A549 (cell line): ENCODE measurements around the gene SYTL3. TPM values are rescaled to one million over a fixed set of nuclear protein-coding genes. Genes with fewer than 3 reads are reported as not detected.
"Not testable (repeated sequence)": the region's sequence is repeated elsewhere in the genome, so short reads cannot be mapped to it uniquely, and the experiment has no call there.

Experiments used
- ATAC-seq, 2 experiments: fragments of 200-7000 bp in 1 of 2; fragments of >200 bp in 1 of 2; cut with Nextera tagmentation in 1 of 2; cut with Tn5 transposase in 1 of 2; 3 replicates each; pipeline versions ENCODE4 v1.8.0 to v1.9.1; 2018 to 2020; ENCODE audit warnings: mild to moderate bottlenecking in 1 of 2, moderate library complexity in 1 of 2
- CTCF ChIA-PET: fragments of 300-600 bp; sonication (Branson Sonifier 250); formaldehyde crosslinking; extraction: SDS; loops from one replicate; lab custom pipeline; 2021; ENCODE audit warnings: antibody characterized with exemption, inconsistent platforms; lab: Yijun Ruan, JAX
- POLR2A ChIA-PET: fragments of 350-600 bp; formaldehyde crosslinking; extraction: SDS; loops from one replicate; lab custom pipeline; 2021; ENCODE audit warnings: antibody characterized with exemption, inconsistent platforms; lab: Yijun Ruan, JAX
- DNase-seq, 2 experiments: peaks; one replicate each; pipeline versions ENCODE4 v3.0.0 to v3.0.0-alpha.2; 2011 to 2016; ENCODE audit warnings: low read depth in 1 of 2, low spot score in 1 of 2
- FAIRE-seq: peaks from 2 replicates; lab custom pipeline; 2011; peaks lifted over from hg19 to GRCh38; lab: Jason Lieb, UNC
- H3K27ac ChIP-seq, 2 experiments: fragments of >200 bp; sonication (Bioruptor Twin); formaldehyde crosslinking; 3 replicates each; pipeline ENCODE4 v1.5.1; 2016 to 2017
- H3K4me1 ChIP-seq: fragments of >200 bp; sonication (Bioruptor Twin); formaldehyde crosslinking; 3 replicates; pipeline ENCODE4 v1.6.1; 2016
- H3K4me2 ChIP-seq: fragments of >200 bp; sonication (Bioruptor Twin); formaldehyde crosslinking; 3 replicates; pipeline ENCODE4 v1.6.1; 2016
- H3K4me3 ChIP-seq: fragments of >200 bp; sonication (Bioruptor Twin); formaldehyde crosslinking; 3 replicates; pipeline ENCODE4 v1.5.1; 2016
- H3K9me3 ChIP-seq: fragments of >200 bp; sonication (Bioruptor Twin); formaldehyde crosslinking; 3 replicates; pipeline ENCODE4 v1.6.1; 2016
- ATOH8 ChIP-seq: fragments of 250-450 bp; sonication (Bioruptor Pico); IDR thresholded peaks from 2 replicates; pipeline ENCODE4 v1.5.0; 2020; ENCODE audit warnings: low read depth, mild to moderate bottlenecking, moderate library complexity
- CEBPB ChIP-seq, 2 experiments: fragments of >200 bp in 1 of 2; sonication (Bioruptor Twin) in 1 of 2; formaldehyde crosslinking in 1 of 2; IDR thresholded peaks; 2 replicates each; pipeline ENCODE4 v1.6.1; 2012 to 2016
- CHD2 ChIP-seq: fragments of 150-350 bp; IDR thresholded peaks from 2 replicates; pipeline ENCODE4 v1.6.1; 2014; ENCODE audit warnings: low read length; ENCODE audit not compliant: partially characterized antibody
- CHD4 ChIP-seq: fragments of 200-600 bp; sonication (generic); IDR thresholded peaks from 2 replicates; pipeline ENCODE4 v1.6.1; 2016; ENCODE audit warnings: antibody characterized with exemption, mild to moderate bottlenecking, borderline replicate concordance
- EHMT2 ChIP-seq: fragments of 200-600 bp; sonication (generic); IDR thresholded peaks from 2 replicates; pipeline ENCODE4 v1.6.1; 2016; ENCODE audit warnings: antibody characterized with exemption, low read depth, mild to moderate bottlenecking, moderate library complexity
- EP300 ChIP-seq, 2 experiments: fragments of >200 bp; sonication (Bioruptor Twin); formaldehyde crosslinking; IDR thresholded peaks; 2 replicates in 1 of 2; 3 replicates in 1 of 2; pipeline ENCODE4 v1.6.1; 2016 to 2017
- FOXS1 ChIP-seq: fragments of 250-450 bp; sonication (Bioruptor Pico); IDR thresholded peaks from 2 replicates; pipeline ENCODE4 v1.5.0; 2020; ENCODE audit warnings: mild to moderate bottlenecking, moderate library complexity
- GATA3 ChIP-seq: IDR thresholded peaks from 2 replicates; pipeline ENCODE4 v1.6.1; 2012; ENCODE audit warnings: borderline replicate concordance
- HDAC2 ChIP-seq: fragments of 200-600 bp; sonication (generic); IDR thresholded peaks from 2 replicates; pipeline ENCODE4 v1.6.1; 2016
- HEYL ChIP-seq: fragments of 250-450 bp; sonication (Bioruptor Pico); IDR thresholded peaks from 2 replicates; pipeline ENCODE4 v1.8.0; 2021; ENCODE audit warnings: mild to moderate bottlenecking, moderate library complexity
- HMGXB4 ChIP-seq: fragments of 250-450 bp; sonication (Bioruptor Pico); IDR thresholded peaks from 2 replicates; pipeline ENCODE4 v1.5.0; 2021; ENCODE audit warnings: mild to moderate bottlenecking, moderate library complexity, borderline replicate concordance
- HOXA7 ChIP-seq: fragments of 250-450 bp; sonication (Bioruptor Pico); IDR thresholded peaks from 2 replicates; pipeline ENCODE4 v1.5.0; 2020; ENCODE audit warnings: mild to moderate bottlenecking, moderate library complexity
- KDM1A ChIP-seq: fragments of 200-600 bp; sonication (generic); IDR thresholded peaks from 2 replicates; pipeline ENCODE4 v1.6.1; 2016; ENCODE audit warnings: low read depth, mild to moderate bottlenecking
- NFE2L2 ChIP-seq: fragments of 150-350 bp; conservative IDR thresholded peaks from 2 replicates; pipeline ENCODE4 v1.6.1; 2014; ENCODE audit warnings: low read length
- RAD21 ChIP-seq, 2 experiments: fragments of >200 bp in 1 of 2; sonication (Bioruptor Twin) in 1 of 2; formaldehyde crosslinking in 1 of 2; IDR thresholded peaks in 1 of 2; conservative IDR thresholded peaks in 1 of 2; 2 replicates in 1 of 2; 3 replicates in 1 of 2; pipeline ENCODE4 v1.6.1; 2012 to 2018; ENCODE audit warnings: inconsistent platforms in 1 of 2
- RARB ChIP-seq: fragments of 250-450 bp; sonication (Bioruptor Pico); IDR thresholded peaks from 2 replicates; pipeline ENCODE4 v1.8.0; 2021; ENCODE audit warnings: mild to moderate bottlenecking, moderate library complexity
- RFX5 ChIP-seq: fragments of 450-650 bp; IDR thresholded peaks from 2 replicates; pipeline ENCODE4 v1.7.1; 2014; ENCODE audit warnings: antibody characterized with exemption, mild to moderate bottlenecking, moderate library complexity
- RNF2 ChIP-seq: fragments of 200-600 bp; sonication (generic); IDR thresholded peaks from 2 replicates; pipeline ENCODE4 v1.6.1; 2016; ENCODE audit warnings: low read depth, mild to moderate bottlenecking, antibody characterized with exemption, moderate library complexity, borderline replicate concordance
- ZFP36 ChIP-seq: fragments of 450-650 bp; IDR thresholded peaks from 2 replicates; pipeline ENCODE4 v1.6.1; 2014; ENCODE audit warnings: borderline replicate concordance; ENCODE audit not compliant: partially characterized antibody
- WGBS: methylation state at CpG from one replicate; pipeline ENCODE4 v1.1.6; 2017; ENCODE audit errors: missing lambda C conversion rate; 5-methylcytosine and 5-hydroxymethylcytosine counted together
- polyA plus RNA-seq, 4 experiments: library from polyadenylated mRNA; depleted of rRNA in 3 of 4; stranded (reverse); fragments of >200 nt; fragmentation: RNase III in 1 of 4; extraction: RNeasy Plus Mini Kit Qiagen cat#74134 plus additional on column Dnase treatment in 1 of 4; gene quantifications; 2 replicates in 3 of 4; 3 replicates in 1 of 4; pipeline ENCODE4 v1.2.3, GENCODE V29; 2011 to 2017
- TF ChIP-seq, protein P1 (sequence below): fragments of >200 bp; sonication (Bioruptor Twin); formaldehyde crosslinking; IDR thresholded peaks from 3 replicates; pipeline ENCODE4 v1.5.1; 2016
- TF ChIP-seq, protein P2 (sequence below): fragments of 200-600 bp; sonication (generic); IDR thresholded peaks from 2 replicates; pipeline ENCODE4 v1.6.1; 2016; ENCODE audit warnings: antibody characterized with exemption, mild to moderate bottlenecking, moderate library complexity

The SYTL3 gene
- polyA plus RNA-seq, 2 of the 4 experiments (the other 2 are of a cell fraction) = 0.63 to 0.89 TPM

GRCh38 chr6:158672726-158673125 is 22.9 kb downstream of the SYTL3 start (continued):
- TF ChIP-seq EHMT2 (no peak), RARB (no peak), HOXA7 (CRISPR knock-in tag) (no peak), RAD21 (conservative IDR thresholded peaks at IDR 0.05 in 1 of 2, IDR thresholded peaks at IDR 0.05 in 1 of 2) (no peak), GATA3 (no peak), ZFP36 (no peak), CEBPB (IDR thresholded peaks at IDR 0.05) (no peak), RFX5 (no peak)

- DNase-seq (no peak), ATAC-seq (no peak), FAIRE-seq (no peak)
- Histone ChIP-seq H3K4me1 (no peaks in the 10 kb centered on the region), H3K9me3 (no peaks in the 10 kb centered on the region), H3K27ac (no peak overlapping the region), H3K4me2 (no peak overlapping the region), H3K4me3 (no peak overlapping the region)
- no peak for TF ChIP-seq HMGXB4 (CRISPR knock-in tag)
- TF ChIP-seq CHD4 = no peak
- TF ChIP-seq HEYL (CRISPR knock-in tag) = no peak
- no peak for TF ChIP-seq CHD2
- TF ChIP-seq ATOH8 (CRISPR knock-in tag) = no peak
- TF ChIP-seq HDAC2 = no peak
- no peak for TF ChIP-seq CEBPB (IDR thresholded peaks at IDR 0.05)
- TF ChIP-seq EP300 (IDR thresholded peaks at IDR 0.05) = no peak
- no peak for TF ChIP-seq RARB
- TF ChIP-seq, protein P1, sequence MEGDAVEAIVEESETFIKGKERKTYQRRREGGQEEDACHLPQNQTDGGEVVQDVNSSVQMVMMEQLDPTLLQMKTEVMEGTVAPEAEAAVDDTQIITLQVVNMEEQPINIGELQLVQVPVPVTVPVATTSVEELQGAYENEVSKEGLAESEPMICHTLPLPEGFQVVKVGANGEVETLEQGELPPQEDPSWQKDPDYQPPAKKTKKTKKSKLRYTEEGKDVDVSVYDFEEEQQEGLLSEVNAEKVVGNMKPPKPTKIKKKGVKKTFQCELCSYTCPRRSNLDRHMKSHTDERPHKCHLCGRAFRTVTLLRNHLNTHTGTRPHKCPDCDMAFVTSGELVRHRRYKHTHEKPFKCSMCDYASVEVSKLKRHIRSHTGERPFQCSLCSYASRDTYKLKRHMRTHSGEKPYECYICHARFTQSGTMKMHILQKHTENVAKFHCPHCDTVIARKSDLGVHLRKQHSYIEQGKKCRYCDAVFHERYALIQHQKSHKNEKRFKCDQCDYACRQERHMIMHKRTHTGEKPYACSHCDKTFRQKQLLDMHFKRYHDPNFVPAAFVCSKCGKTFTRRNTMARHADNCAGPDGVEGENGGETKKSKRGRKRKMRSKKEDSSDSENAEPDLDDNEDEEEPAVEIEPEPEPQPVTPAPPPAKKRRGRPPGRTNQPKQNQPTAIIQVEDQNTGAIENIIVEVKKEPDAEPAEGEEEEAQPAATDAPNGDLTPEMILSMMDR = no peak
- no peak for TF ChIP-seq RFX5
- TF ChIP-seq NFE2L2 = no peak
- TF ChIP-seq, protein P2, sequence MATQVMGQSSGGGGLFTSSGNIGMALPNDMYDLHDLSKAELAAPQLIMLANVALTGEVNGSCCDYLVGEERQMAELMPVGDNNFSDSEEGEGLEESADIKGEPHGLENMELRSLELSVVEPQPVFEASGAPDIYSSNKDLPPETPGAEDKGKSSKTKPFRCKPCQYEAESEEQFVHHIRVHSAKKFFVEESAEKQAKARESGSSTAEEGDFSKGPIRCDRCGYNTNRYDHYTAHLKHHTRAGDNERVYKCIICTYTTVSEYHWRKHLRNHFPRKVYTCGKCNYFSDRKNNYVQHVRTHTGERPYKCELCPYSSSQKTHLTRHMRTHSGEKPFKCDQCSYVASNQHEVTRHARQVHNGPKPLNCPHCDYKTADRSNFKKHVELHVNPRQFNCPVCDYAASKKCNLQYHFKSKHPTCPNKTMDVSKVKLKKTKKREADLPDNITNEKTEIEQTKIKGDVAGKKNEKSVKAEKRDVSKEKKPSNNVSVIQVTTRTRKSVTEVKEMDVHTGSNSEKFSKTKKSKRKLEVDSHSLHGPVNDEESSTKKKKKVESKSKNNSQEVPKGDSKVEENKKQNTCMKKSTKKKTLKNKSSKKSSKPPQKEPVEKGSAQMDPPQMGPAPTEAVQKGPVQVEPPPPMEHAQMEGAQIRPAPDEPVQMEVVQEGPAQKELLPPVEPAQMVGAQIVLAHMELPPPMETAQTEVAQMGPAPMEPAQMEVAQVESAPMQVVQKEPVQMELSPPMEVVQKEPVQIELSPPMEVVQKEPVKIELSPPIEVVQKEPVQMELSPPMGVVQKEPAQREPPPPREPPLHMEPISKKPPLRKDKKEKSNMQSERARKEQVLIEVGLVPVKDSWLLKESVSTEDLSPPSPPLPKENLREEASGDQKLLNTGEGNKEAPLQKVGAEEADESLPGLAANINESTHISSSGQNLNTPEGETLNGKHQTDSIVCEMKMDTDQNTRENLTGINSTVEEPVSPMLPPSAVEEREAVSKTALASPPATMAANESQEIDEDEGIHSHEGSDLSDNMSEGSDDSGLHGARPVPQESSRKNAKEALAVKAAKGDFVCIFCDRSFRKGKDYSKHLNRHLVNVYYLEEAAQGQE = no peak
- no peak for TF ChIP-seq FOXS1
- TF ChIP-seq RNF2 = no peak
- no peak for TF ChIP-seq KDM1A
- CTCF ChIA-PET = interaction anchor here (0.9 to 1.9 kb wide), 2 partner anchors 453 to 460 kb away, joined by 3 to 6 read pairs; no protein-coding TSS in a partner anchor
- POLR2A ChIA-PET = no interaction called here
- 85% methylated on average over 14 of the region's 14 CpGs for WGBS
These were observed 24.7 kb downstream of the SYTL3 start for GRCh38 chr6:158674342-158675131.

DNA sequence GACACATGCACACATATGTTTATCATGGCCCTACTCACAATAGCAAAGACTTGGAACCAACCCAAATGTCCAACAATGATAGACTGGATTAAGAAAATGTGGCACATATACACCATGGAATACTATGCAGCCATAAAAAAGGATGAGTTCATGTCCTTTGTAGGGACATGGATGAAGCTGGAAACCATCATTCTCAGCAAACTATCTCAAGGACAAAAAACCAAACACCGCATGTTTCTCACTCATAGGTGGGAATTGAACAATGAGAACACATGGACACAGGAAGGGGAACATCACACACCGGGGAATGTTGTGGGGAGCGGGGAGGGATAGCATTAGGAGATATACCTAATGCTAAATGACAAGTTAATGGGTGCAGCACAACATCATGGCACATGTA is 27.2 kb downstream of the SYTL3 start:
- H3K4me2 ChIP-seq, H3K4me3 ChIP-seq, H3K4me1 ChIP-seq, H3K27ac ChIP-seq, DNase-seq, POLR2A ChIA-PET, H3K9me3 ChIP-seq, ATAC-seq, FAIRE-seq: not testable (repeated sequence)
- CTCF ChIA-PET = interaction anchor here (0.6 to 0.8 kb wide), 2 partner anchors 9 to 446 kb away, joined by 3 to 5 read pairs; no protein-coding TSS in a partner anchor
- WGBS = 64% methylated on average over 3 of the region's 3 CpGs
